Fibroblast of villous mesenchyme (primary cell): ENCODE measurements around the gene AKAP11. TPM values are rescaled to one million over a fixed set of nuclear protein-coding genes. Genes with fewer than 3 reads are reported as not detected.

ENCODE experiments used
- DNase-seq: peaks from one replicate; pipeline ENCODE4 v3.0.0-alpha.2; 2010; ENCODE audit warnings: low read depth
- H3K4me3 ChIP-seq: 2 replicates; pipeline ENCODE4 v1.5.1; 2011; ENCODE audit warnings: low read depth, mild to moderate bottlenecking, low read length
- total RNA-seq: library from RNA; depleted of rRNA; stranded (reverse); fragments of >200 nt; gene quantifications from 2 replicates; pipeline ENCODE4 v1.2.3, GENCODE V29; 2012
- TF ChIP-seq, protein P1 (sequence below): IDR thresholded peaks from 2 replicates; pipeline ENCODE4 v1.5.1; 2012; ENCODE audit warnings: low read depth, mild to moderate bottlenecking, low read length; ENCODE audit not compliant: insufficient read depth

Gene AKAP11
- total RNA-seq, 1 donor = 32.0 TPM

- TF ChIP-seq, protein P1, sequence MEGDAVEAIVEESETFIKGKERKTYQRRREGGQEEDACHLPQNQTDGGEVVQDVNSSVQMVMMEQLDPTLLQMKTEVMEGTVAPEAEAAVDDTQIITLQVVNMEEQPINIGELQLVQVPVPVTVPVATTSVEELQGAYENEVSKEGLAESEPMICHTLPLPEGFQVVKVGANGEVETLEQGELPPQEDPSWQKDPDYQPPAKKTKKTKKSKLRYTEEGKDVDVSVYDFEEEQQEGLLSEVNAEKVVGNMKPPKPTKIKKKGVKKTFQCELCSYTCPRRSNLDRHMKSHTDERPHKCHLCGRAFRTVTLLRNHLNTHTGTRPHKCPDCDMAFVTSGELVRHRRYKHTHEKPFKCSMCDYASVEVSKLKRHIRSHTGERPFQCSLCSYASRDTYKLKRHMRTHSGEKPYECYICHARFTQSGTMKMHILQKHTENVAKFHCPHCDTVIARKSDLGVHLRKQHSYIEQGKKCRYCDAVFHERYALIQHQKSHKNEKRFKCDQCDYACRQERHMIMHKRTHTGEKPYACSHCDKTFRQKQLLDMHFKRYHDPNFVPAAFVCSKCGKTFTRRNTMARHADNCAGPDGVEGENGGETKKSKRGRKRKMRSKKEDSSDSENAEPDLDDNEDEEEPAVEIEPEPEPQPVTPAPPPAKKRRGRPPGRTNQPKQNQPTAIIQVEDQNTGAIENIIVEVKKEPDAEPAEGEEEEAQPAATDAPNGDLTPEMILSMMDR = no peak
- DNase-seq = no peak
- H3K4me3 ChIP-seq = no peak overlapping the region
Observed at GRCh38 chr13:42307461-42307860, 35.5 kb downstream of the AKAP11 start.

- TF ChIP-seq, protein P1 = no peak
- H3K4me3 ChIP-seq = no peak overlapping the region
- no peak for DNase-seq
Observed at GRCh38 chr13:42312817-42313431, 41.0 kb downstream of the AKAP11 start.

DNA sequence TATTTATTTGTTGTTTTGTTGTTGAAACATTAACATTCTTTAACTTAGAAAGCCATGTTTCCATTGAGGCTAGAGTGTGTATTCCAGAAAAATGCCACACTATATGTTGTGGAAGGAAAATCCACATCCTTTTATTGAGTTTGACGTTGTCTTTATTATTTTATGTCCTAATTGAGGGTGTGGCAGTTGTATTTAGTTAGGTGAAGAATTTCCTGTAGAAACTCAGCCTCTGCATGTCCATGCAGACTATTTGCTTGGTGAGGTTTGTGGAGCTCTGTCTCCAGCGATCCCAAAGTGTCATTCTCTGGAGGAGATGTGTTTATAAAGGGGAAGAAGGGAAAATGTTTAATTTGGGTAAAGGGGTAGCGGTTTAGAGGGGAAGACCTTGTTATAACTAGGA lies 46.6 kb downstream of the AKAP11 start:
- no peak overlapping the region for H3K4me3 ChIP-seq
- TF ChIP-seq, protein P1 = no peak
- DNase-seq = no peak

- TF ChIP-seq, protein P1 = no peak
- H3K4me3 ChIP-seq = no peak overlapping the region
- no peak for DNase-seq
Observed at GRCh38 chr13:42320375-42320787, 48.4 kb downstream of the AKAP11 start.

- TF ChIP-seq, protein P1 = no peak
- no peak overlapping the region for H3K4me3 ChIP-seq
- DNase-seq = no peak
Observed at GRCh38 chr13:42322806-42323205, 50.9 kb downstream of the AKAP11 start.

GRCh38 chr13:42324704-42325103 lies 52.8 kb downstream of the AKAP11 start:
- DNase-seq = no peak
- H3K4me3 ChIP-seq = no peak overlapping the region
- TF ChIP-seq, protein P1 = no peak

DNA sequence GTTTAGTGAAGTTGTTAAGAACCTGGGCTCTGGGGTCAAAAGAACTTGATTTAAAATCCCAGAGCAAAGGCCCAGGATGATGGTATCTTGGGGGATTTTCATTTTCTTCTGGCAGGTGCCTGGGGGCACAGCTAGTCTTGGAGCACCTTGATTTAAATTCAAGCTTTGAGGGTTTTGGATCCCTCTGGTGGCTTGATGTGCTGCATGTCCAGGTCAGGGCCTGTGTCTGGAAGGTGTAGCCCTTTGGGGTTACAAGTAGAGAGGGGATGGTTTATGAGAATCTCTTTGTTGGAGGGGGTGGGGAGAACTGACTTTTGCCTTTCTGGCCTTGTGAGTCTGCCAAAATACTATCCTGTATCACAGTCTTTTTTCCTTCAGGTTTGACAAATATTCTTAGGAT lies 55.8 kb downstream of the AKAP11 start:
- no peak for DNase-seq
- H3K4me3 ChIP-seq = no peak overlapping the region
- TF ChIP-seq, protein P1 = no peak
